Endodermal cell (in vitro differentiated cells): ENCODE results near the gene FRMPD3. TPM values are rescaled to one million over a fixed set of nuclear protein-coding genes. Genes with fewer than 3 reads are reported as not detected.
A peak's percentile ranks its signal among the peaks of the same experiment; 100 is the strongest.

Experiments
- DNase-seq: peaks from one replicate; pipeline ENCODE4 v3.0.0-alpha.2; 2017
- H3K27ac ChIP-seq: 2 replicates; pipeline ENCODE4 v1.5.1; 2013; ENCODE audit warnings: mild to moderate bottlenecking, low read depth, low read length, moderate library complexity
- H3K27me3 ChIP-seq: 2 replicates; pipeline ENCODE4 v1.6.1; 2013; ENCODE audit warnings: mild to moderate bottlenecking, low read length, moderate library complexity; ENCODE audit not compliant: insufficient read depth, control insufficient read depth, poor library complexity, severe bottlenecking
- H3K36me3 ChIP-seq: 2 replicates; pipeline ENCODE4 v1.7.0; 2013; ENCODE audit warnings: mild to moderate bottlenecking, low read length, moderate library complexity; ENCODE audit not compliant: control insufficient read depth, insufficient read depth
- H3K4me1 ChIP-seq: one replicate; pipeline ENCODE4 v1.7.0; 2013; ENCODE audit warnings: low read length; ENCODE audit not compliant: control insufficient read depth, insufficient read depth
- H3K4me3 ChIP-seq: 2 replicates; pipeline ENCODE4 v1.5.1; 2013; ENCODE audit warnings: mild to moderate bottlenecking, low read length, moderate library complexity
- H3K9ac ChIP-seq: 2 replicates; pipeline ENCODE4 v1.6.1; 2013; ENCODE audit warnings: mild to moderate bottlenecking, low read length, moderate library complexity; ENCODE audit not compliant: poor library complexity, severe bottlenecking; ENCODE audit errors: extremely low read depth
- H3K9me3 ChIP-seq: 2 replicates; pipeline ENCODE4 v1.6.1; 2013; ENCODE audit warnings: mild to moderate bottlenecking, low read length, moderate library complexity; ENCODE audit not compliant: control insufficient read depth
- H3K27ac Mint-ChIP-seq: 2 replicates; pipeline ENCODE4 v1.8.0; 2020; ENCODE audit warnings: mixed read lengths
- H3K27me3 Mint-ChIP-seq: 2 replicates; pipeline ENCODE4 v1.8.0; 2021; ENCODE audit warnings: mild to moderate bottlenecking, mixed read lengths; ENCODE audit not compliant: insufficient read depth
- H3K36me3 Mint-ChIP-seq: 2 replicates; pipeline ENCODE4 v1.8.0; 2020; ENCODE audit warnings: low read depth, mixed read lengths
- H3K4me1 Mint-ChIP-seq: 2 replicates; pipeline ENCODE4 v1.8.0; 2020; ENCODE audit warnings: mixed read lengths
- H3K4me3 Mint-ChIP-seq: 2 replicates; pipeline ENCODE4 v1.8.0; 2020; ENCODE audit warnings: mild to moderate bottlenecking, moderate library complexity, mixed read lengths
- H3K9me3 Mint-ChIP-seq: 2 replicates; pipeline ENCODE4 v1.8.0; 2020; ENCODE audit warnings: mild to moderate bottlenecking, mixed read lengths
- WGBS, 2 experiments: methylation state at CpG; one replicate each; pipeline versions ENCODE4 v1.1.5 to v1.1.7; 2013; ENCODE audit warnings: missing lambda C conversion rate in 2 of 2, mixed read lengths in 1 of 2; ENCODE audit not compliant: insufficient coverage in 1 of 2, insufficient read length in 1 of 2; 5-methylcytosine and 5-hydroxymethylcytosine counted together
- total RNA-seq, 2 donors: library from RNA; stranded (reverse); fragmentation: NEBNext Ultra II Directional in 1 of 2; extraction: Animal tissue kit (Norgen Biotek cat#: 25700) in 1 of 2; gene quantifications; 2 replicates in 1 of 2; 3 replicates in 1 of 2; pipeline ENCODE4 v1.2.1, GENCODE V29; 2021
- TF ChIP-seq, protein P1 (sequence below): fragments of 200-600 bp; sonication (generic); conservative IDR thresholded peaks from 2 replicates; pipeline ENCODE4 v1.5.0; 2021; ENCODE audit warnings: antibody characterized with exemption, mild to moderate bottlenecking

The FRMPD3 gene
- total RNA-seq, 2 donors from 2014 or later = 0.24 TPM; not detected in 1

DNA sequence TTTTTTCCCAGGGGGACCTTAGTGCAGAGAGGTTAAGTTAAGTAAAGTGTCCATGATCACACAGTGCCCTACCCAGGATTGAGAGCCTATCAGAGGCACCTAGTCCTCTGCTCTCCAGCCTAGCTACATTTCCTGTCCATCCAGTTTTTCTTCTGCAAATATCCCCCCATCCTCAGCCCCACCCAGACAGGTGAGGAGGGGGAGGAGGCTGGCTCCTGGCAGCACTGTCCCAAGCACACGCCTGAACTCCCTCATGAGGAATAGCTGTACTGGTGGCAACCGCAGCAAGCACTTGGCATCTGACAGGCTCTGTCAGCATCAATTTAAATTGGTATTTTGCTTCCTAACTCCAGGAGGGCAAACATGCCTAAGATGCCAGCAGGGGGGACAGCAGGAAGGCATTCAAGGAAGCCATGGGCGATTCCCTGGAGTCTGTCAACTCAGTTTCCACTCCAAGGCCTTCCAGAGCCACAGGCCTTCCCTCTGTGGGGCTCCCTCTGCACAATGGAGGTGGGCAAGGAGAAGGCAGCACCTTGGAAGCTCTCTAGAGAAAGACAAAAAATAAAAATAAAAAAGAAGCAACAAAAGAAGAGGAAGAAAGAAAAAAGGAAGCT lies 6.4 kb upstream of the FRMPD3 start:
- H3K27me3 Mint-ChIP-seq = peaks cover 49% of the 10 kb centered on the region
- Histone ChIP-seq H3K27ac (no peak overlapping the region), H3K9ac (no peak overlapping the region), H3K9me3 (no peaks in the 10 kb centered on the region), H3K36me3 (no peaks in the 10 kb centered on the region), H3K27me3 (peaks cover 32% of the 10 kb centered on the region), H3K4me1 (no peaks in the 10 kb centered on the region), H3K4me3 (no peak overlapping the region)
- no peaks in the 10 kb centered on the region for H3K36me3 Mint-ChIP-seq
- H3K27ac Mint-ChIP-seq = no peak overlapping the region
- DNase-seq = peak; percentile 63
- H3K4me1 Mint-ChIP-seq = peaks cover 8% of the 10 kb centered on the region
- H3K4me3 Mint-ChIP-seq = no peak overlapping the region
- H3K9me3 Mint-ChIP-seq = peaks cover 58% of the 10 kb centered on the region
- TF ChIP-seq, protein P1, sequence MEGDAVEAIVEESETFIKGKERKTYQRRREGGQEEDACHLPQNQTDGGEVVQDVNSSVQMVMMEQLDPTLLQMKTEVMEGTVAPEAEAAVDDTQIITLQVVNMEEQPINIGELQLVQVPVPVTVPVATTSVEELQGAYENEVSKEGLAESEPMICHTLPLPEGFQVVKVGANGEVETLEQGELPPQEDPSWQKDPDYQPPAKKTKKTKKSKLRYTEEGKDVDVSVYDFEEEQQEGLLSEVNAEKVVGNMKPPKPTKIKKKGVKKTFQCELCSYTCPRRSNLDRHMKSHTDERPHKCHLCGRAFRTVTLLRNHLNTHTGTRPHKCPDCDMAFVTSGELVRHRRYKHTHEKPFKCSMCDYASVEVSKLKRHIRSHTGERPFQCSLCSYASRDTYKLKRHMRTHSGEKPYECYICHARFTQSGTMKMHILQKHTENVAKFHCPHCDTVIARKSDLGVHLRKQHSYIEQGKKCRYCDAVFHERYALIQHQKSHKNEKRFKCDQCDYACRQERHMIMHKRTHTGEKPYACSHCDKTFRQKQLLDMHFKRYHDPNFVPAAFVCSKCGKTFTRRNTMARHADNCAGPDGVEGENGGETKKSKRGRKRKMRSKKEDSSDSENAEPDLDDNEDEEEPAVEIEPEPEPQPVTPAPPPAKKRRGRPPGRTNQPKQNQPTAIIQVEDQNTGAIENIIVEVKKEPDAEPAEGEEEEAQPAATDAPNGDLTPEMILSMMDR = no peak
- WGBS, 2 experiments = 71% methylated on average over 3 of the region's 3 CpGs; no CpG with 5 or more reads in 1 of the 2 experiments

DNA sequence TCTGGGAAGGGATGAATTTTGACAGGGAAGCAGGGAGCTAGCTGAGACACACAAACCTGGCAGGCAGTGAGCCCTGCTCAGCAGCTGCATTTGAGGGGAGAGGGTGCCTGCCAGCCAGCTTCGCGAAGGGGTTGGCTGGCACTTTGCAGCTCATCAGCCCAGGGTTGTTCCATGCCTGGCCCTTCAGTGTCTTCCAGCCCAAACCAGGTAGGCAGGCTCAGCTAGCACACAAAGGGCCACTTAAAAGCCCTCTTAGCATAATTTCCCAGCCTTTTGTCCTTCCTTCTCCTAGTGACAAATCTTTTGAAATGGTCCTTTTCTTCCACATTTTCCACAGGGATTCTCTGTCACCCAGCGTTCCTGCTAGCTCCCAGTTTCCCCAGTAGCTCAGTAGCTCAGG lies 4.3 kb upstream of the FRMPD3 start:
- H3K4me3 ChIP-seq = no peak overlapping the region
- H3K27ac ChIP-seq = no peak overlapping the region
- H3K9me3 ChIP-seq = no peaks in the 10 kb centered on the region
- Mint-ChIP-seq H3K4me3 (no peak overlapping the region), H3K36me3 (no peaks in the 10 kb centered on the region), H3K4me1 (peaks cover 8% of the 10 kb centered on the region), H3K27ac (no peak overlapping the region), H3K9me3 (peaks cover 51% of the 10 kb centered on the region), H3K27me3 (peaks cover 62% of the 10 kb centered on the region)
- H3K36me3 ChIP-seq = no peaks in the 10 kb centered on the region
- H3K9ac ChIP-seq = no peak overlapping the region
- TF ChIP-seq, protein P1 = no peak
- WGBS, 2 experiments = 55% methylated on average over 3 of the region's 3 CpGs; no CpG with 5 or more reads in 1 of the 2 experiments
- H3K27me3 ChIP-seq = peaks cover 49% of the 10 kb centered on the region
- no peaks in the 10 kb centered on the region for H3K4me1 ChIP-seq
- DNase-seq = peak; percentile 67

DNA sequence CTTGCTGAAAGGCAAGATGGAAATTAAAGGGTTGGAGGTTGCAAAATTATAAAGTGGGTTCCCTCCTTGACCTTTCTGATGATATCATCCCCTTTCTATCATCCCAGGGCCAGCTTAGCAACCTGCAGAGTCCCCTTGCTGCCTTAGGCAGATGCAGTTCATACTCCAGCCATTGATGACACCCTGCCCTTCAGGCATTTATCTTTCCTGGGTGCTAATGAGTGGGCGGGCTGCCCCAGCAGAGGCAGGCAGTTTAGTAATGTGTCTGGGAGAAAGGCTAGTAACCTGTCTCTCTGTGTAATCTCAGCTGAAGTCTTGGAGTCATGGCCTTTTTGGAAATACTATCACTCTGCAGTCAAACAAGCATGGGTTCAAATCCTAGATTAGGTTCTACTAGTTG lies 3.8 kb upstream of the FRMPD3 start:
- Histone ChIP-seq H3K4me3 (no peak overlapping the region), H3K9me3 (no peaks in the 10 kb centered on the region), H3K4me1 (no peaks in the 10 kb centered on the region), H3K9ac (no peak overlapping the region), H3K27ac (no peak overlapping the region), H3K36me3 (no peaks in the 10 kb centered on the region), H3K27me3 (peaks cover 53% of the 10 kb centered on the region)
- H3K9me3 Mint-ChIP-seq = peaks cover 51% of the 10 kb centered on the region
- H3K27ac Mint-ChIP-seq = no peak overlapping the region
- peaks cover 8% of the 10 kb centered on the region for H3K4me1 Mint-ChIP-seq
- no peaks in the 10 kb centered on the region for H3K36me3 Mint-ChIP-seq
- peak; percentile 71 for DNase-seq
- TF ChIP-seq, protein P1 = no peak
- no peak overlapping the region for H3K4me3 Mint-ChIP-seq
- WGBS, 2 experiments = 92% methylated on average over 1 of the region's 1 CpG; no CpG with 5 or more reads in 1 of the 2 experiments
- H3K27me3 Mint-ChIP-seq = peaks cover 62% of the 10 kb centered on the region
